HepG2 (cell line): ENCODE results near the gene ACOT13. TPM values are rescaled to one million over a fixed set of nuclear protein-coding genes. Genes with fewer than 3 reads are reported as not detected.

Experiments used
- IKZF1 ChIP-seq: fragments of 450-650 bp; IDR thresholded peaks from 2 replicates; pipeline ENCODE4 v1.7.1; 2016
- JUN ChIP-seq: sonication (generic); formaldehyde crosslinking; IDR thresholded peaks from 2 replicates; pipeline ENCODE4 v1.4.0; 2020; ENCODE audit warnings: mild to moderate bottlenecking, missing genetic modification reagents
- KAT8 ChIP-seq: IDR thresholded peaks from 2 replicates; pipeline ENCODE4 v1.6.1; 2016; ENCODE audit warnings: missing genetic modification reagents, missing compliant biosample characterization
- ZNF383 ChIP-seq: sonication (generic); formaldehyde crosslinking; IDR thresholded peaks from 2 replicates; pipeline ENCODE4 v1.4.0; 2020; ENCODE audit warnings: missing genetic modification reagents, mild to moderate bottlenecking, borderline replicate concordance
- ZNF564 ChIP-seq: sonication (generic); formaldehyde crosslinking; IDR thresholded peaks from 2 replicates; pipeline ENCODE4 v1.8.1; 2023; ENCODE audit warnings: mild to moderate bottlenecking, missing genetic modification reagents
- ZZZ3 ChIP-seq: sonication (generic); formaldehyde crosslinking; IDR thresholded peaks from 2 replicates; pipeline ENCODE4 v1.4.0; 2020; ENCODE audit warnings: missing genetic modification reagents, mild to moderate bottlenecking, borderline replicate concordance
- polyA plus RNA-seq, 8 experiments: library from polyadenylated mRNA; depleted of rRNA in 3 of 8; stranded (reverse) in 7 of 8; unstranded in 1 of 8; fragments of >200 nt; fragmentation: Illumina TruSeq in 4 of 8; extraction: Trizol in 4 of 8; gene quantifications; 2 replicates each; pipeline versions ENCODE4 v1.2.1 to v1.2.3, GENCODE V29; 2011 to 2016; ENCODE audit warnings: low read depth in 4 of 8, missing spikeins in 1 of 8, mixed read lengths in 1 of 8; ENCODE audit not compliant: insufficient read depth in 1 of 8
- total RNA-seq, 5 experiments: library from RNA; depleted of rRNA; stranded (reverse); fragments of >200 nt; fragmentation: Illumina TruSeq; extraction: Trizol; gene quantifications; 2 replicates each; pipeline ENCODE4 v1.2.3, GENCODE V29; 2016; ENCODE audit warnings: low read depth in 1 of 5
- TF ChIP-seq, protein P1 (sequence below): sonication (generic); formaldehyde crosslinking; IDR thresholded peaks from 2 replicates; pipeline ENCODE4 v1.4.0; 2020; ENCODE audit warnings: missing genetic modification reagents
- TF ChIP-seq, protein P2 (sequence below): sonication (generic); formaldehyde crosslinking; IDR thresholded peaks from 2 replicates; pipeline ENCODE4 v1.4.0; 2020; ENCODE audit warnings: missing genetic modification reagents, borderline replicate concordance
- TF ChIP-seq, protein P3 (sequence below): sonication (generic); formaldehyde crosslinking; IDR thresholded peaks from 2 replicates; pipeline ENCODE4 v1.8.0; 2022; ENCODE audit warnings: missing genetic modification reagents, mild to moderate bottlenecking, inconsistent platforms, borderline replicate concordance
- TF ChIP-seq, protein P4 (sequence below): sonication (generic); formaldehyde crosslinking; conservative IDR thresholded peaks from 2 replicates; pipeline ENCODE4 v1.4.0; 2020; ENCODE audit warnings: missing genetic modification reagents
- TF ChIP-seq, protein P5 (sequence below): sonication (generic); formaldehyde crosslinking; IDR thresholded peaks from 2 replicates; pipeline ENCODE4 v1.4.0; 2020; ENCODE audit warnings: missing genetic modification reagents

The ACOT13 gene
- total and polyA plus RNA-seq, 2 of the 13 experiments (the other 11 are each of a cell fraction or from before 2014, with no cell fraction given), result 31.5 to 45.1 TPM

DNA sequence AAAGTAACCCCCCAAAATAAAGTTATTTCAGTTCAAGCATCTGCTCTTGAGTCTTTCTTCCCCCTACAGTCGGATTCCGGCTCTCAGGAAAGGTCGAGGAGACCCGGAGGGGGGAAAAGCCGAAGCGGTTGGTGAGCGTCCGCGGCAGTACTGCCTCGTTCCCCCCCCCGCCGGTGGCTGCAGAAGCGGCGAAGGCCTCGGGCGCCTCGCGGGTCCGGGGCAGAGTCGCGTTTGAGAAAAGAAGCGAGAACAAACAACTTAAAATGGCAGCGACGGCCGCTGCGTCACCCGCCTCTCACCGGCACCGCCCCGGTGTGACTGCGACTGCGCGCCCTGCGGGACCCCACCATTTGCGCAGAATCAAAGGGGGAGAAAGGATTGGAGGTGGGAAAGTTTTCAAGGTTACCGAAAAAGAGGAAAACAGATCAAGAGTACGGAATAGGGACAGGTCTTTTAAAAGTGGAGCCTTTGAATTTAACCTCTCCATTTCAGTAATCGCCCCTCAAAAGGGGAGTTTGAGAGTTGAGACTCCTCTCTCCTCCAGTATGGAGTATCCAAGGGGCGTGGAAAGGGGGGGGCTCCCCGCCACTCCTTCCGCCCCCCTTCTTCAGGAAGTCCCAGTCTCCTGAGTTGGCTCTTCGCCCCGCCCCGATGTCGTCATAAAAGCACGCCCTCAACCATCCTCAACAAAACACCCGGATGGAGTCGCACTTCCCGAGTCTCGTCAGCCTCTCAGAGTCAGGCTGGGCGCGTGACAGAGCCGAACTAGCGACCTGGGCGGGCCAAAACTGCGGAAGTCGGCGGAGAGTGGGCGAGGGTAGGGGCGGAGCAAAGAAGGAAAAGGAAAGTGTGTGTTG, 54.0 kb downstream of the ACOT13 start (continued):
- TF ChIP-seq ZNF564 (peak; percentile 26; the same call in 1 of the 2 replicates), IKZF1 (no peak), ZZZ3 (CRISPR knock-in tag) (no peak; the same call in 1 of the 2 replicates), ZNF383 (no peak; the same call in 1 of the 2 replicates), KAT8 (peak; percentile 96), JUN (no peak)
- TF ChIP-seq, protein P1, sequence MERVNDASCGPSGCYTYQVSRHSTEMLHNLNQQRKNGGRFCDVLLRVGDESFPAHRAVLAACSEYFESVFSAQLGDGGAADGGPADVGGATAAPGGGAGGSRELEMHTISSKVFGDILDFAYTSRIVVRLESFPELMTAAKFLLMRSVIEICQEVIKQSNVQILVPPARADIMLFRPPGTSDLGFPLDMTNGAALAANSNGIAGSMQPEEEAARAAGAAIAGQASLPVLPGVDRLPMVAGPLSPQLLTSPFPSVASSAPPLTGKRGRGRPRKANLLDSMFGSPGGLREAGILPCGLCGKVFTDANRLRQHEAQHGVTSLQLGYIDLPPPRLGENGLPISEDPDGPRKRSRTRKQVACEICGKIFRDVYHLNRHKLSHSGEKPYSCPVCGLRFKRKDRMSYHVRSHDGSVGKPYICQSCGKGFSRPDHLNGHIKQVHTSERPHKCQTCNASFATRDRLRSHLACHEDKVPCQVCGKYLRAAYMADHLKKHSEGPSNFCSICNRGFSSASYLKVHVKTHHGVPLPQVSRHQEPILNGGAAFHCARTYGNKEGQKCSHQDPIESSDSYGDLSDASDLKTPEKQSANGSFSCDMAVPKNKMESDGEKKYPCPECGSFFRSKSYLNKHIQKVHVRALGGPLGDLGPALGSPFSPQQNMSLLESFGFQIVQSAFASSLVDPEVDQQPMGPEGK (CRISPR knock-in tag), result peak; percentile 47
- TF ChIP-seq, protein P2, sequence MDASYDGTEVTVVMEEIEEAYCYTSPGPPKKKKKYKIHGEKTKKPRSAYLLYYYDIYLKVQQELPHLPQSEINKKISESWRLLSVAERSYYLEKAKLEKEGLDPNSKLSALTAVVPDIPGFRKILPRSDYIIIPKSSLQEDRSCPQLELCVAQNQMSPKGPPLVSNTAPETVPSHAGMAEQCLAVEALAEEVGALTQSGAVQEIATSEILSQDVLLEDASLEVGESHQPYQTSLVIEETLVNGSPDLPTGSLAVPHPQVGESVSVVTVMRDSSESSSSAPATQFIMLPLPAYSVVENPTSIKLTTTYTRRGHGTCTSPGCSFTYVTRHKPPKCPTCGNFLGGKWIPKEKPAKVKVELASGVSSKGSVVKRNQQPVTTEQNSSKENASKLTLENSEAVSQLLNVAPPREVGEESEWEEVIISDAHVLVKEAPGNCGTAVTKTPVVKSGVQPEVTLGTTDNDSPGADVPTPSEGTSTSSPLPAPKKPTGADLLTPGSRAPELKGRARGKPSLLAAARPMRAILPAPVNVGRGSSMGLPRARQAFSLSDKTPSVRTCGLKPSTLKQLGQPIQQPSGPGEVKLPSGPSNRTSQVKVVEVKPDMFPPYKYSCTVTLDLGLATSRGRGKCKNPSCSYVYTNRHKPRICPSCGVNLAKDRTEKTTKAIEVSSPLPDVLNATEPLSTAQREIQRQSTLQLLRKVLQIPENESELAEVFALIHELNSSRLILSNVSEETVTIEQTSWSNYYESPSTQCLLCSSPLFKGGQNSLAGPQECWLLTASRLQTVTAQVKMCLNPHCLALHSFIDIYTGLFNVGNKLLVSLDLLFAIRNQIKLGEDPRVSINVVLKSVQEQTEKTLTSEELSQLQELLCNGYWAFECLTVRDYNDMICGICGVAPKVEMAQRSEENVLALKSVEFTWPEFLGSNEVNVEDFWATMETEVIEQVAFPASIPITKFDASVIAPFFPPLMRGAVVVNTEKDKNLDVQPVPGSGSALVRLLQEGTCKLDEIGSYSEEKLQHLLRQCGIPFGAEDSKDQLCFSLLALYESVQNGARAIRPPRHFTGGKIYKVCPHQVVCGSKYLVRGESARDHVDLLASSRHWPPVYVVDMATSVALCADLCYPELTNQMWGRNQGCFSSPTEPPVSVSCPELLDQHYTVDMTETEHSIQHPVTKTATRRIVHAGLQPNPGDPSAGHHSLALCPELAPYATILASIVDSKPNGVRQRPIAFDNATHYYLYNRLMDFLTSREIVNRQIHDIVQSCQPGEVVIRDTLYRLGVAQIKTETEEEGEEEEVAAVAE, result peak; percentile 7; the same call in 1 of the 2 replicates
- TF ChIP-seq, protein P3, sequence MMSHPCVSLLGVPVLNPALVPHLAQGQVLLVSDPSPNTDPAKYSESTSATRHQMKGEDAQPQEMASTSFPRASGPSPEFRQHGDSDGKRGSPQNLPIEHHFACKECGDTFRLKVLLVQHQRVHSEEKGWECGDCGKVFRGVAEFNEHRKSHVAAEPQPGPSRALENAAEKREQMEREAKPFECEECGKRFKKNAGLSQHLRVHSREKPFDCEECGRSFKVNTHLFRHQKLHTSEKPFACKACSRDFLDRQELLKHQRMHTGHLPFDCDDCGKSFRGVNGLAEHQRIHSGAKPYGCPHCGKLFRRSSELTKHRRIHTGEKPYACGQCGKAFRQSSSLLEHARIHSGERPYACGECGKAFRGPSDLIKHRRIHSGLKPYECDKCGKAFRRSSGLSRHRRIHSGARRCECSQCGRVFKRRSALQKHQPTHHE (CRISPR knock-in tag), result peak; percentile 91; the same call in 1 of the 2 replicates
- TF ChIP-seq, protein P4, sequence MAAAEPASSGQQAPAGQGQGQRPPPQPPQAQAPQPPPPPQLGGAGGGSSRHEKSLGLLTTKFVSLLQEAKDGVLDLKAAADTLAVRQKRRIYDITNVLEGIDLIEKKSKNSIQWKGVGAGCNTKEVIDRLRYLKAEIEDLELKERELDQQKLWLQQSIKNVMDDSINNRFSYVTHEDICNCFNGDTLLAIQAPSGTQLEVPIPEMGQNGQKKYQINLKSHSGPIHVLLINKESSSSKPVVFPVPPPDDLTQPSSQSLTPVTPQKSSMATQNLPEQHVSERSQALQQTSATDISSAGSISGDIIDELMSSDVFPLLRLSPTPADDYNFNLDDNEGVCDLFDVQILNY (CRISPR knock-in tag), result no peak; the same call in 1 of the 2 replicates
- TF ChIP-seq, protein P5, sequence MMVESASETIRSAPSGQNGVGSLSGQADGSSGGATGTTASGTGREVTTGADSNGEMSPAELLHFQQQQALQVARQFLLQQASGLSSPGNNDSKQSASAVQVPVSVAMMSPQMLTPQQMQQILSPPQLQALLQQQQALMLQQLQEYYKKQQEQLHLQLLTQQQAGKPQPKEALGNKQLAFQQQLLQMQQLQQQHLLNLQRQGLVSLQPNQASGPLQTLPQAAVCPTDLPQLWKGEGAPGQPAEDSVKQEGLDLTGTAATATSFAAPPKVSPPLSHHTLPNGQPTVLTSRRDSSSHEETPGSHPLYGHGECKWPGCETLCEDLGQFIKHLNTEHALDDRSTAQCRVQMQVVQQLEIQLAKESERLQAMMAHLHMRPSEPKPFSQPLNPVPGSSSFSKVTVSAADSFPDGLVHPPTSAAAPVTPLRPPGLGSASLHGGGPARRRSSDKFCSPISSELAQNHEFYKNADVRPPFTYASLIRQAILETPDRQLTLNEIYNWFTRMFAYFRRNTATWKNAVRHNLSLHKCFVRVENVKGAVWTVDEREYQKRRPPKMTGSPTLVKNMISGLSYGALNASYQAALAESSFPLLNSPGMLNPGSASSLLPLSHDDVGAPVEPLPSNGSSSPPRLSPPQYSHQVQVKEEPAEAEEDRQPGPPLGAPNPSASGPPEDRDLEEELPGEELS, result peak; percentile 44; the same call in 1 of the 2 replicates
